ENCODE results near the gene UBE2J1. TPM values are rescaled to one million over a fixed set of nuclear protein-coding genes. Genes with fewer than 3 reads are reported as not detected.

The UBE2J1 gene
- polyA plus RNA-seq, 1 of the 3 experiments (the other 2 are of a cell fraction) = 11.3 TPM

DNA sequence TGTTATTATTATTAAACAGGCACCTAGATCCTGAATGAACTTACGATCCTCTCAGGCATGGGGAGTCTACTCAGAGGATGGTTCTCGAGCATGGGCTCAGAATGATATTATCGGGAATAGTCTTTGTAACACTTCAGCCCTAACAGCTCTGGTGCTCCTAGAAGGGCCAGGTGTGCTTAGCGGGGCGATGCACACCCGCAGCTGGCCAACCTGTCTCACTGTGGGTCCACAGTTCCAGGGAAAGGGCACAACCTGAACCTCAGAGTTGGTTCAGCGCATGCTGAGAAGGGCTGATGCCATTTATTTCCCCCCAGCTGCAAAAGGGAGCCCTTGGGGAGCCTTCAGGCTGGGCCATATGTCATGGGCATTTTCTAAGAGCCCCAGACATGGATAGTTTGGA, 33.3 kb upstream of the UBE2J1 start (continued):
- TF ChIP-seq TAF1 (IDR thresholded peaks at IDR 0.05; ENCODE audit: borderline replicate concordance, low read depth, low read length) (no peak), SMC3 (IDR thresholded peaks at IDR 0.05; ENCODE audit: low read depth, low read length) (no peak), MEF2A (IDR thresholded peaks at IDR 0.05; ENCODE audit: borderline replicate concordance, low read depth) (no peak), GABPA (IDR thresholded peaks at IDR 0.05; ENCODE audit: low read depth) (no peak)
- TF ChIP-seq, protein P1, sequence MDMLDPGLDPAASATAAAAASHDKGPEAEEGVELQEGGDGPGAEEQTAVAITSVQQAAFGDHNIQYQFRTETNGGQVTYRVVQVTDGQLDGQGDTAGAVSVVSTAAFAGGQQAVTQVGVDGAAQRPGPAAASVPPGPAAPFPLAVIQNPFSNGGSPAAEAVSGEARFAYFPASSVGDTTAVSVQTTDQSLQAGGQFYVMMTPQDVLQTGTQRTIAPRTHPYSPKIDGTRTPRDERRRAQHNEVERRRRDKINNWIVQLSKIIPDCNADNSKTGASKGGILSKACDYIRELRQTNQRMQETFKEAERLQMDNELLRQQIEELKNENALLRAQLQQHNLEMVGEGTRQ (IDR thresholded peaks at IDR 0.05; ENCODE audit: borderline replicate concordance, low read depth, low read length) = no peak

DNA sequence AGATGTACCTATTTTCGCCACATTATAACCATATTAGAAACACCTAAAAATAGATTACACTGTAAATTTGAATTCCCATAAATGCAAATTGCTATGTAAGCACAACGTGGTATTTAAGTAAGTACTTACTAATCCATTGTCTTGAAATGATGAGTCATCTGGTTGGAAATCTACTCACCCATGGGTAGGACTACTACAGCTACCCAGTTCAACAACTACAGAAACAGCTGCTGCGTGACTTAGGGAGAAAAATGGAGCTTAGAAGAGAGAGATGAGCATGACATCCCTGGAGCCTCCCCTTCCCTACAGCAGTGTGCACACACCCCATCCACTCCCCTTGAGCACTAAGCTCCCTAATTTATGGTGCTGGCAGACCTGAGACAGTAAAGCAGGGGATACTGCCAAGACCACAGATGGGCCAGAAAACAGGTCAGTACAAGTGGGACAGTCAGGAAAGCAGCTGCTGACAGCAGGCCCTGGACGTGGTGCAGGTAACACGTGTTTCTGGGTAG, 32.7 kb upstream of the UBE2J1 start:
- no peaks in the 10 kb centered on the region for H3F3A ChIP-seq (replicated peaks; ENCODE audit: insufficient read depth)
- H3K9ac ChIP-seq = no peak overlapping the region
- no peak overlapping the region for H3K4me3 ChIP-seq (ENCODE audit: low read depth in 2 of 2, low read length in 1 of 2)
- H2AFZ ChIP-seq (ENCODE audit: low read depth) = no peak overlapping the region
- no peak overlapping the region for H3K4me2 ChIP-seq
- no peak for DNase-seq
- no peaks in the 10 kb centered on the region for H3K79me2 ChIP-seq (ENCODE audit: insufficient read depth)
- no peaks in the 10 kb centered on the region; the same call in 1 of the 2 replicates for H3K27me3 ChIP-seq (ENCODE audit: insufficient read depth)
- no peaks in the 10 kb centered on the region for H3K36me3 ChIP-seq (replicated peaks in 1 of 2; ENCODE audit: control insufficient read depth in 1 of 2, insufficient read depth in 2 of 2, low read length in 1 of 2)
- H3K4me1 ChIP-seq (ENCODE audit: control insufficient read depth in 1 of 2, insufficient read depth in 2 of 2, low read depth in 1 of 2, low read length in 1 of 2) = no peaks in the 10 kb centered on the region; a peak in 1 of 4 replicates
- CTCF ChIA-PET = interaction anchor here (1.2 to 3.3 kb wide), 3 partner anchors 10 to 17 kb away, joined by 4 to 14 read pairs (median 5); no protein-coding TSS in a partner anchor
- H3K9me2 ChIP-seq = no peaks in the 10 kb centered on the region
- TF ChIP-seq EP300 (IDR thresholded peaks at IDR 0.05; ENCODE audit: borderline replicate concordance in 1 of 2, low read depth in 1 of 2, low read length in 1 of 2) = no peak
- POLR2A ChIA-PET = no interaction called here
- H3K27ac ChIP-seq (ENCODE audit: low read depth in 2 of 2, low read length in 1 of 2) = no peak overlapping the region
- H4K20me1 ChIP-seq (ENCODE audit: insufficient read depth) = no peaks in the 10 kb centered on the region
- WGBS (ENCODE audit: low lambda C conversion rate) = 58% methylated on average over 3 of the region's 5 CpGs
- H3K9me3 ChIP-seq = no peaks in the 10 kb centered on the region

DNA sequence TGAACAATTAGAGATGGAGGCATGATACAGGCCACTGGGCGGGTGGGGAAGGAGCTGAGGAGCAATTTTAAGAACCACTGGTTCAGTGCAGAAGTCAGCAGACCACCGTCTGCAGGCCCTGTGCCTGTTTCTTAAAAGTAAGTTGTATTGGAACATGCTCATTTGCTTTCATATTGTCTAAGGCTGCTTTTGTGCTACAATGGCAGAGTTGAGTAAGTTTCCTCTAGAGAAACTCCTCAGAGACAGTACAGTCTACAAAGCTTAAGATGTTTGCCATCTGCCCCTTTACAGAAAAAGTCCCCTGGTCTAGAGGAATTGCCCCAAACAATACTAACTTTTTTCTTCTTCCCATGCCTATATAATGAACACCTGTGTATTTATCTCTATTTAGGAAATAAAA, 28.5 kb upstream of the UBE2J1 start:
- no peaks in the 10 kb centered on the region for H3K9me2 ChIP-seq
- H4K20me1 ChIP-seq (ENCODE audit: insufficient read depth) = no peaks in the 10 kb centered on the region
- H3K4me2 ChIP-seq = no peak overlapping the region
- no peak overlapping the region for H2AFZ ChIP-seq (ENCODE audit: low read depth)
- ChIA-PET CTCF (interaction anchor here (1.9 kb wide), 1 partner anchor 9 kb away, joined by 7 read pairs; no protein-coding TSS in a partner anchor), POLR2A (no interaction called here)
- H3K9me3 ChIP-seq = no peaks in the 10 kb centered on the region
- H3K4me3 ChIP-seq (ENCODE audit: low read depth in 2 of 2, low read length in 1 of 2) = no peak overlapping the region
- H3K4me1 ChIP-seq (ENCODE audit: control insufficient read depth in 1 of 2, insufficient read depth in 2 of 2, low read depth in 1 of 2, low read length in 1 of 2) = no peaks in the 10 kb centered on the region; a peak in 1 of 4 replicates
- no peaks in the 10 kb centered on the region for H3F3A ChIP-seq (replicated peaks; ENCODE audit: insufficient read depth)
- WGBS (ENCODE audit: low lambda C conversion rate) = 33% methylated on average over 2 of the region's 2 CpGs
- TF ChIP-seq, protein P2, sequence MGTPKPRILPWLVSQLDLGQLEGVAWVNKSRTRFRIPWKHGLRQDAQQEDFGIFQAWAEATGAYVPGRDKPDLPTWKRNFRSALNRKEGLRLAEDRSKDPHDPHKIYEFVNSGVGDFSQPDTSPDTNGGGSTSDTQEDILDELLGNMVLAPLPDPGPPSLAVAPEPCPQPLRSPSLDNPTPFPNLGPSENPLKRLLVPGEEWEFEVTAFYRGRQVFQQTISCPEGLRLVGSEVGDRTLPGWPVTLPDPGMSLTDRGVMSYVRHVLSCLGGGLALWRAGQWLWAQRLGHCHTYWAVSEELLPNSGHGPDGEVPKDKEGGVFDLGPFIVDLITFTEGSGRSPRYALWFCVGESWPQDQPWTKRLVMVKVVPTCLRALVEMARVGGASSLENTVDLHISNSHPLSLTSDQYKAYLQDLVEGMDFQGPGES (IDR thresholded peaks at IDR 0.05; ENCODE audit: low read depth, low read length) = no peak
- no peak for TF ChIP-seq NRF1 (IDR thresholded peaks at IDR 0.05; ENCODE audit: low read depth, low read length)
- TF ChIP-seq MEF2A (IDR thresholded peaks at IDR 0.05; ENCODE audit: borderline replicate concordance, low read depth) = no peak
- TF ChIP-seq, protein P1 (IDR thresholded peaks at IDR 0.05; ENCODE audit: borderline replicate concordance, low read depth, low read length) = no peak
- TF ChIP-seq FOXJ3 (CRISPR knock-in tag; IDR thresholded peaks at IDR 0.05) = no peak
- no peak for TF ChIP-seq TCF12 (IDR thresholded peaks at IDR 0.05)
- no peak for TF ChIP-seq EP300 (IDR thresholded peaks at IDR 0.05; ENCODE audit: borderline replicate concordance in 1 of 2, low read depth in 1 of 2, low read length in 1 of 2)
- TF ChIP-seq, protein P3, sequence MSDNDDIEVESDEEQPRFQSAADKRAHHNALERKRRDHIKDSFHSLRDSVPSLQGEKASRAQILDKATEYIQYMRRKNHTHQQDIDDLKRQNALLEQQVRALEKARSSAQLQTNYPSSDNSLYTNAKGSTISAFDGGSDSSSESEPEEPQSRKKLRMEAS (IDR thresholded peaks at IDR 0.05; ENCODE audit: low read depth) = no peak
- TF ChIP-seq, protein P4, sequence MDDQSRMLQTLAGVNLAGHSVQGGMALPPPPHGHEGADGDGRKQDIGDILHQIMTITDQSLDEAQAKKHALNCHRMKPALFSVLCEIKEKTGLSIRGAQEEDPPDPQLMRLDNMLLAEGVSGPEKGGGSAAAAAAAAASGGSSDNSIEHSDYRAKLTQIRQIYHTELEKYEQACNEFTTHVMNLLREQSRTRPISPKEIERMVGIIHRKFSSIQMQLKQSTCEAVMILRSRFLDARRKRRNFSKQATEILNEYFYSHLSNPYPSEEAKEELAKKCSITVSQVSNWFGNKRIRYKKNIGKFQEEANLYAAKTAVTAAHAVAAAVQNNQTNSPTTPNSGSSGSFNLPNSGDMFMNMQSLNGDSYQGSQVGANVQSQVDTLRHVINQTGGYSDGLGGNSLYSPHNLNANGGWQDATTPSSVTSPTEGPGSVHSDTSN (IDR thresholded peaks at IDR 0.05) = no peak
- TF ChIP-seq GATA2 (CRISPR knock-in tag; IDR thresholded peaks at IDR 0.05) = no peak
- TF ChIP-seq, protein P5, sequence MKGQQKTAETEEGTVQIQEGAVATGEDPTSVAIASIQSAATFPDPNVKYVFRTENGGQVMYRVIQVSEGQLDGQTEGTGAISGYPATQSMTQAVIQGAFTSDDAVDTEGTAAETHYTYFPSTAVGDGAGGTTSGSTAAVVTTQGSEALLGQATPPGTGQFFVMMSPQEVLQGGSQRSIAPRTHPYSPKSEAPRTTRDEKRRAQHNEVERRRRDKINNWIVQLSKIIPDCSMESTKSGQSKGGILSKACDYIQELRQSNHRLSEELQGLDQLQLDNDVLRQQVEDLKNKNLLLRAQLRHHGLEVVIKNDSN (IDR thresholded peaks at IDR 0.05; ENCODE audit: borderline replicate concordance, low read depth) = no peak
- no peak for TF ChIP-seq MXI1 (IDR thresholded peaks at IDR 0.05; ENCODE audit: low read depth, low read length)
- TF ChIP-seq POLR2AphosphoS5 (IDR thresholded peaks at IDR 0.05; ENCODE audit: low read depth, low read length) = no peak
- TF ChIP-seq FOXM1 (IDR thresholded peaks at IDR 0.05; ENCODE audit: low read depth) = no peak
- TF ChIP-seq RAD21 (IDR thresholded peaks at IDR 0.05; ENCODE audit: low read length) = no peak
- no peak for TF ChIP-seq SIN3A (IDR thresholded peaks at IDR 0.05; ENCODE audit: borderline replicate concordance, low read depth, low read length)
- no peak for TF ChIP-seq CHD2 (IDR thresholded peaks at IDR 0.05; ENCODE audit: low read length, partially characterized antibody)
- H3K79me2 ChIP-seq (ENCODE audit: insufficient read depth) = no peaks in the 10 kb centered on the region
- H3K9ac ChIP-seq = no peak overlapping the region
- DNase-seq = no peak
- H3K27me3 ChIP-seq (ENCODE audit: insufficient read depth) = no peaks in the 10 kb centered on the region; the same call in 1 of the 2 replicates
- H3K36me3 ChIP-seq (replicated peaks in 1 of 2; ENCODE audit: control insufficient read depth in 1 of 2, insufficient read depth in 2 of 2, low read length in 1 of 2) = no peaks in the 10 kb centered on the region
- H3K27ac ChIP-seq (ENCODE audit: low read depth in 2 of 2, low read length in 1 of 2) = no peak overlapping the region
